ENCODE data around the gene AZU1. TPM values are rescaled to one million over a fixed set of nuclear protein-coding genes. Genes with fewer than 3 reads are reported as not detected.
A peak's percentile ranks its signal among the peaks of the same experiment; 100 is the strongest.

AZU1 gene
- total RNA-seq, 1 experiment from 2014 or later: not detected

DNA sequence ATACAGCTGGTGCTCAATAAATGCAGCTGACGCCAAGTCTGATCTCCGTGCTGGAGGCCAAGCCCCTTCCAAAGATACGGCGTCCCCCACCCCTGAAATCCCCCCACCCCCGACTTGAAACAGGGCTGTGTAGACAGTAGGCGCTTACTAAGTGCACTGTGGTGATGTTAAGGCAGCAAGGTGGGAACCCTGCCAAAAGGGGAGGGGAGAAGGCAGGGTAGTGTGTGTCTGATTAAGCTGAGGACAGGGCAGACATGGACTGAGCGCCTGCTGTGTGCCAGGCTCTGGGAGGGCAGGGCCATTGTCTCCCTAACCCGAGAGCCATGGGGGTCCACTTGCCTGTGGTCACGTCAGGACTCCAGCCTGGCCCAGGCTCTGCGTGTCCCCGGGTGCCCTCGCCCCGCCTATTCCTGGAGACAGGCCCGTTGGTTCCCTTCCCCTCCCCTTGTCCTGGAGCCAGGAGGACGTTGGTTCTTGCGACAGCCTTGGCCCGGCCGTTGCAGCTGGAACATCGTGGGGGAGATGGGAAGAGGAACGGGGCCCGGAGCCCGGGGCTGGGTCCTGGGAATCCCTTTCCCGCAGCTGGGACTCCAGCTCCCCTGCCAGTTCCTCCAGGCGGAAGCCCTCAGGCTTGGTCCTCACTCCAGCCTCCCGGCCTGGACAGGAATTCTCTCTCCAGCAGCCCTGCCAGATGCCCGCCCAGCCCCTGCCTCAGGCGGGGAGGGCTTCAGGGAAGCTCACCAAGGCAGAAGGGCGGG, 22.8 kb downstream of the AZU1 start:
- no TSS peak for BruUV-seq (replicated peaks)
- Histone ChIP-seq H3K36me3 (ENCODE audit: insufficient read depth, low read length, poor library complexity, severe bottlenecking) (no peaks in the 10 kb centered on the region), H3K4me3 (ENCODE audit: low read depth, low read length, poor library complexity, severe bottlenecking) (no peak overlapping the region), H3K9me3 (ENCODE audit: low read depth, low read length, poor library complexity, severe bottlenecking) (no peaks in the 10 kb centered on the region), H3K27ac (ENCODE audit: low read depth, low read length, poor library complexity, severe bottlenecking) (no peak overlapping the region), H3K27me3 (replicated peaks; ENCODE audit: insufficient read depth, low read depth, low read length, poor library complexity) (no peaks in the 10 kb centered on the region), H3K4me1 (ENCODE audit: insufficient read depth, low read length, poor library complexity, severe bottlenecking) (no peaks in the 10 kb centered on the region)
- no peak for TF ChIP-seq EZH2 (IDR thresholded peaks at IDR 0.05; ENCODE audit: borderline replicate concordance, low read depth, low read length, poor library complexity, severe bottlenecking)
- TF ChIP-seq, protein P1, sequence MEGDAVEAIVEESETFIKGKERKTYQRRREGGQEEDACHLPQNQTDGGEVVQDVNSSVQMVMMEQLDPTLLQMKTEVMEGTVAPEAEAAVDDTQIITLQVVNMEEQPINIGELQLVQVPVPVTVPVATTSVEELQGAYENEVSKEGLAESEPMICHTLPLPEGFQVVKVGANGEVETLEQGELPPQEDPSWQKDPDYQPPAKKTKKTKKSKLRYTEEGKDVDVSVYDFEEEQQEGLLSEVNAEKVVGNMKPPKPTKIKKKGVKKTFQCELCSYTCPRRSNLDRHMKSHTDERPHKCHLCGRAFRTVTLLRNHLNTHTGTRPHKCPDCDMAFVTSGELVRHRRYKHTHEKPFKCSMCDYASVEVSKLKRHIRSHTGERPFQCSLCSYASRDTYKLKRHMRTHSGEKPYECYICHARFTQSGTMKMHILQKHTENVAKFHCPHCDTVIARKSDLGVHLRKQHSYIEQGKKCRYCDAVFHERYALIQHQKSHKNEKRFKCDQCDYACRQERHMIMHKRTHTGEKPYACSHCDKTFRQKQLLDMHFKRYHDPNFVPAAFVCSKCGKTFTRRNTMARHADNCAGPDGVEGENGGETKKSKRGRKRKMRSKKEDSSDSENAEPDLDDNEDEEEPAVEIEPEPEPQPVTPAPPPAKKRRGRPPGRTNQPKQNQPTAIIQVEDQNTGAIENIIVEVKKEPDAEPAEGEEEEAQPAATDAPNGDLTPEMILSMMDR (conservative IDR thresholded peaks at IDR 0.05; ENCODE audit: low read depth, low read length): no peak
- POLR2A ChIA-PET (ENCODE audit: low non-redundant PET): no interaction called here
- DNase-seq (ENCODE audit: low spot score): peak; percentile 68
- intact Hi-C loops (cut with micrococcal nuclease; ENCODE audit: unreplicated experiment): no loop called here
- CTCF ChIA-PET: no interaction called here

- Histone ChIP-seq H3K27me3 (replicated peaks; ENCODE audit: insufficient read depth, low read depth, low read length, poor library complexity) (no peaks in the 10 kb centered on the region), H3K4me3 (ENCODE audit: low read depth, low read length, poor library complexity, severe bottlenecking) (no peak overlapping the region), H3K36me3 (ENCODE audit: insufficient read depth, low read length, poor library complexity, severe bottlenecking) (no peaks in the 10 kb centered on the region), H3K4me1 (ENCODE audit: insufficient read depth, low read length, poor library complexity, severe bottlenecking) (no peaks in the 10 kb centered on the region), H3K9me3 (ENCODE audit: low read depth, low read length, poor library complexity, severe bottlenecking) (no peaks in the 10 kb centered on the region), H3K27ac (ENCODE audit: low read depth, low read length, poor library complexity, severe bottlenecking) (no peak overlapping the region)
- intact Hi-C loops (cut with micrococcal nuclease; ENCODE audit: unreplicated experiment): no loop called here
- ChIA-PET POLR2A (ENCODE audit: low non-redundant PET) (no interaction called here), CTCF (no interaction called here)
- BruUV-seq (replicated peaks): no TSS peak
- no peak for TF ChIP-seq EZH2 (IDR thresholded peaks at IDR 0.05; ENCODE audit: borderline replicate concordance, low read depth, low read length, poor library complexity, severe bottlenecking)
- TF ChIP-seq, protein P1 (conservative IDR thresholded peaks at IDR 0.05; ENCODE audit: low read depth, low read length): no peak
- DNase-seq (ENCODE audit: low spot score): no peak
Observed at GRCh38 chr19:850979-851335, 23.3 kb downstream of the AZU1 start.

DNA sequence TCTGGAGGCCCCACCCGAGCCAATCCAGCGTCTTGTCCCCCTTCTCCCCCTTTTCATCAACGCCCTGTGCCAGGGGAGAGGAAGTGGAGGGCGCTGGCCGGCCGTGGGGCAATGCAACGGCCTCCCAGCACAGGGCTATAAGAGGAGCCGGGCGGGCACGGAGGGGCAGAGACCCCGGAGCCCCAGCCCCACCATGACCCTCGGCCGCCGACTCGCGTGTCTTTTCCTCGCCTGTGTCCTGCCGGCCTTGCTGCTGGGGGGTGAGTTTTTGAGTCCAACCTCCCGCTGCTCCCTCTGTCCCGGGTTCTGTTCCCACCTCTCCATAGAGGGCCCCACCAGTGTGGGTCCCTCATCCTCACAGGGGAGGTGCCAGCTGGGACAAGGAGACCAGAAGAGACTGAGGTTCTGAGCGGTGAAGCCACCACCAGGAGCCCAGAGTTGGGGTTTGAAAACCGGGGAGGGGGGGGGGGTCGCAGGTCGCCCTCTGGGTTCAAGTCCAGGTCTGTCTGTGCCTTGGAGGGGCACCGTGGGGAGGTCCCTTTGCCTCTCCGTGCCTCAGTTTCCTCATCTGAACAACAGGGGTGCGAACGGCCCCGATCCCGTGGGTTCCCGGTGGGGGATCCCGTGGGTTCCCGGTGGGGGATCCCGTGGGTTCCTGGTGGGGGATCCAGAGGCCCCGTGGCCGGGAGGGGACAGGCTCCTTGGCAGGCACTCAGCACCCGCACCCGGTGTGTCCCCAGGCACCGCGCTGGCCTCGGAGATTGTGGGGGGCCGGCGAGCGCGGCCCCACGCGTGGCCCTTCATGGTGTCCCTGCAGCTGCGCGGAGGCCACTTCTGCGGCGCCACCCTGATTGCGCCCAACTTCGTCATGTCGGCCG, 24.7 kb downstream of the AZU1 start, which contains the start of gene ELANE:
Gene ELANE, plus strand, starts transcription at position 168 of the 878 bp plus-strand sequence. Its CDS starts 26 bp downstream, at position 194.
- intact Hi-C loops (cut with micrococcal nuclease; ENCODE audit: unreplicated experiment): no loop called here
- TF ChIP-seq, protein P1 (conservative IDR thresholded peaks at IDR 0.05; ENCODE audit: low read depth, low read length): no peak
- TF ChIP-seq EZH2 (IDR thresholded peaks at IDR 0.05; ENCODE audit: borderline replicate concordance, low read depth, low read length, poor library complexity, severe bottlenecking): no peak
- Histone ChIP-seq H3K4me3 (ENCODE audit: low read depth, low read length, poor library complexity, severe bottlenecking) (no peak within 1 kb of the TSS), H3K4me1 (ENCODE audit: insufficient read depth, low read length, poor library complexity, severe bottlenecking) (no peaks in the 10 kb centered on the region), H3K27me3 (replicated peaks; ENCODE audit: insufficient read depth, low read depth, low read length, poor library complexity) (no peaks in the 10 kb centered on the region), H3K36me3 (ENCODE audit: insufficient read depth, low read length, poor library complexity, severe bottlenecking) (no peaks in the 10 kb centered on the region), H3K27ac (ENCODE audit: low read depth, low read length, poor library complexity, severe bottlenecking) (no peak within 1 kb of the TSS), H3K9me3 (ENCODE audit: low read depth, low read length, poor library complexity, severe bottlenecking) (no peaks in the 10 kb centered on the region)
- BruUV-seq (replicated peaks): no TSS peak
- CTCF ChIA-PET: no interaction called here
- POLR2A ChIA-PET (ENCODE audit: low non-redundant PET): no interaction called here
- no peak for DNase-seq (ENCODE audit: low spot score)
